GM18526 (cell line): ENCODE results near the gene AKAP13.

ENCODE experiments used
- POLR2A ChIP-seq: IDR thresholded peaks from 3 replicates; pipeline ENCODE4 v1.6.1; 2011; ENCODE audit not compliant: insufficient read length; ENCODE audit errors: extremely low read depth

Gene AKAP13

DNA sequence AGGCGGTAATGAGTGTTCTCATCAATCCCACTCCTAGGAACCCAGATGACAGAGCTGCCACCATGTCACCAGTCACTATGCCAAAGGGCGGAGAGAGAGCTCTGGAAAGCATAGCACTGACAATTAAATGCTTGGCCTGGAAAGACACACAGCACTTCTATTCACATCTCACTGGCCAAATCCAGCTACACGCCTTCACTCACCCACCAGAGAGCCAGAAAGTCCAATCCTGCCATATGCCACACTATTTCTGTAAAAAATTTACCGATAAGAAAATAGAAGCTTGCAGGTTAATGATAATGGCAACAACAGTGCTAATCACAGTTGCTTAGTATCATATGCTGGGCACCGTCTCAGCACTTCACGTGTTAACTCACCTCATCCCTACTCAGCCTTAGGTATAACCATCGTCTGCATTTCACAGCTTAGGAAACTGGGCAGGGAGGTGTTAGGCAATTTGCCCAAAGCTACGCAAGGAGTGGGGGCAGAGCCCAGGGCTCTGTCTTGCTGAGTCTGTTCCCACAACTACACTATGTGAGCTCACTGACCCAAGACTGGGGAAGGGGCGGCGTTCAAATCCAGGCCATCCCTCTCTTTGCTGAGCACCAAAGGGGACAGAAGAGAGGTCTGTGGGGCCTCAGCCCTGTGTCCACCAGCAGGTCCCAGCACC is 397.8 kb downstream of the AKAP13 start:
- TF ChIP-seq POLR2A: no peak

DNA sequence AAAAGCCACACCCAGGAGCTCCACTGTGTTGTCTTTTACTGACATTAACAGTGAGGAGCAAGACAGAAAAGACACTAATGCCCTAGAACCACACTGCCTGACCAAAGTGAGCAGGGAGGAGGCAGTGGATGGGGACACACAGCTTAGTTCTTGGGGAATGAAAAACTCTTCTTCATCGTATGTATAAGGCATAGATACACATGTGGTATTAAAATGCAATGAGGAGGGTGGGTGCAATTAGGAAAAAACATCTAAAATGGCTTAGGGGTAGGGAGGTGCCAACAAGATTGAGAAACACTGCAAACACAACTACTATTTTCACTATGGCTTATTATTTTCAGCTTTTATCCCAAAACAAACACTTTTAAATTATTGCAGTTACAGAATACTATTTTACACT is 398.8 kb downstream of the AKAP13 start:
- TF ChIP-seq POLR2A: no peak

DNA sequence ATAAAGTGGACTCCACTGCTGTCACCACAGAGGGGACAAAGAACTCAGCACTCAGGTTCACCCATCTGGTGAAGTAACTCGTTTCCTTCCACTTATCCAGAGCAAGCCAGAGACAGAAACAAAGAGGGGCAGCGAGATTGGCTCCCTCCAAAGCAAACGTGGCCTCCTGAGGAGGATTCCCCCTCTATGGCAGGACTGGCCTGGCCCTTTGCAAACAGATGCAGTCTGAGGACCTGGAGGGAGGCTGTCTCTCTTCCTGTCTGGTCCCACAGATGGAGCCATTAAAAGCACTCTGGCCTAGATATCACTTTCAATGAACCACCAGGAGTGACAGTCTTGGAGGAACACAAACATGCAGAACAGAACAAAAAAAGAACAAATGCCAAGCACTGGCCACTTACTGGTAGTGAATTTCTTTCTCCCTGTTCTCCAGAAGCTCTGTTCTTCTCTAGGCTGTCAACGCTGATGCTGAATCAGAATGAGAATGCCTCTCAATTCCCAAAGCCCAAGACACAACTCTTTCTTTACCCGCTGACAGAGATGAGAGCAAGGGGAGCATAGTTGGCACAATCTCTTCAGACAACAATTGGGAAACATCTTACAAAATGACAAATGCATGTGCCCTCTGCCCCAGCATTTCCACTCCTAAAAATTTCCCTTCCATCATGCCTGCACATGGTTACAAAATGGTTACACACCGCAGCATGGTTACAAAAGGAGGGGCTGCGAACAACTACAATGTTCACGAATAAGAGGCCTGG is 400.0 kb downstream of the AKAP13 start:
- no peak for TF ChIP-seq POLR2A

DNA sequence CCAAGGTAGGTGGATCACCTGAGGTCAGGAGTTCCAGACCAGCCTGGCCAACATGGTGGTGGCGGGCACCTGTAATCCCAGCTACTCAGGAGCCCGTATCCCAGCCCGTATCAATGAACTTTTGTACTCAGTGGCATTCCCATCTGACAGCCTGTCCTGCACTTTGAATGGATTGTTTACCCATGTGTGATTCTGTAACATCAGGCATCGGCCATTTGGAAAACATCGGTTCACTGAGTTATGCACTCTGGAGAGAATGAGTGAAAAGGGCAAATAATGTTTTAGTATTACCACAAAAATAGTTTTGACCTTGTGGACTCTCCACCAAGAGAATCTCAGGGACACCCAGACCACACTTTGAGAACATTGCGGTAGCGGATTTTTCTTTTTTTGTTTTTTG is 400.7 kb downstream of the AKAP13 start:
- no peak for TF ChIP-seq POLR2A

DNA sequence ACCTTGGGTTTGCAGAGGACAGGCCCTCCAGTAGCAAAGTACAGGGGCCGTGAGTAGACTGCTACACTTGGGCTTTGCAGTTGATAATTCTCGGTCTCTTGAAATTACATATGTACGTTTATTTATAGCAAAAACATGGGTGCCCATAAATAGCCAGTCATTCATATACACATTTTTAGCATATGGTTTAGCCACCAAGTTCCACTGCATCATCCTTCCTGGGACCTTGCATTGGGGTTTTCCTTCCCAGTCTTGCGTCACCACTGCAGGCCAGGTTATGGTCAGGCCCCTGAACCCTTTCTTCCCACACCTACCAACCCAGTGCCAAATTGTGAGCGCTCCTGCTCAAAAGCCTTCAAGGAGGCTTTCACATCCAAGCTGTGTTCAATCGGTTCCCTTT is 401.7 kb downstream of the AKAP13 start:
- TF ChIP-seq POLR2A: no peak

DNA sequence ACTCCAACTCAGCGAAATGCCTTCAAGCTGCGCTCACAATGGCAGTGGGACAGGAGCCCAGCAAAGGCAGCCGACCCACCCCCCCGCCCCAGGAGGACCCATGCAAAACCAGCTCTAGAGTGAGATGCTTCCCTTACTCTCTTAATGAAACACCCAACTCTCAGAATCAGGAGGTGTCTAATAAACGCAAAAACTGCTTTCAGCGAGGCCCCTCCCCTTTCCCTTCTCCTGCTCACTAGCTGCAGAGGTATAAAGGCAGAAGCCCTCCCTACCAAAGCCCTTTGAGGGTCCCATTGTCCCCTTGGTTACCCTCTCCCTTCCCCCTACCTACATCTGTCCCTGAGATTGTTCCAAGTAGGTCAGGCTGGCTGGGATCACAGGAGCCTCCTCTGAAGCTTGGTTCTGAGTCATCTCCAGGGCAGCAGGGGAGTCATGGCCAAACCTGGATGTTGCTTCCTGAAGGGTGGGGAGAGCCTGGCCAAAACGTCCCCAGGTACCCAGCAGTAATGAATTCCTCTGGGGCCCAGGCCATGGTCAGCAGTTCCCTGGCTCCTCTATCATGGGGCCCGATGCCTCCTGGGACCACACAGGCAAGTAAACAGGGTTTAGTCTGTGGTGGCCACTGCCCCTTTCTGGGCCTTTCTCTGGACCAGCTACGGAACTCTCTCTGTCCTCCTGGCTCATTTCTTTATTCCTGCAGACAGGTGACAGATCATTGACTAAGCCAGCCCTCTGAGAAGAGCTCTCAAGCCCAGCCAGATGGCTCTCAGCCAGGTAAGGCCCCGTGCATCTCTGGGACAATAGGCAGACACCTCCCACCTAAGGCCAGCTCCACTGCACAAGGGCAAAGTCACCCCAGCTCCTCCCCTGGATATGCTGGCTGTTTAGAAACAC is 405.7 kb downstream of the AKAP13 start:
- TF ChIP-seq POLR2A: no peak

DNA sequence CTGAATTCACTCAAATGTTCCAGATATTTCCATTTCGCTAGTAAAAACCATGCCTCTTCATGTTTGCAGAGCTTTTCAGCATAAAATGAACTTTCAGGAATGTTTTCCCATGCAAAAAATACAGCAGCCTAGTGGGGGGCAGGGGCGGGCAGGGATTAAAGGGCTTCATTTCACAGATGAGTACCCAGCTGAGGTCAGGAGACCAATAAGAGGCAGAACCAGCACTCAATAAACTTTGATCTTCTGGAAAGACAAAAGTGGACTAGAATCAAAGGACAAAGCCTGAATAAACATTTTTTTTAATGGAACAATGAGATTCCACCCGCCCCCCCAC is 406.3 kb downstream of the AKAP13 start:
- TF ChIP-seq POLR2A: no peak

DNA sequence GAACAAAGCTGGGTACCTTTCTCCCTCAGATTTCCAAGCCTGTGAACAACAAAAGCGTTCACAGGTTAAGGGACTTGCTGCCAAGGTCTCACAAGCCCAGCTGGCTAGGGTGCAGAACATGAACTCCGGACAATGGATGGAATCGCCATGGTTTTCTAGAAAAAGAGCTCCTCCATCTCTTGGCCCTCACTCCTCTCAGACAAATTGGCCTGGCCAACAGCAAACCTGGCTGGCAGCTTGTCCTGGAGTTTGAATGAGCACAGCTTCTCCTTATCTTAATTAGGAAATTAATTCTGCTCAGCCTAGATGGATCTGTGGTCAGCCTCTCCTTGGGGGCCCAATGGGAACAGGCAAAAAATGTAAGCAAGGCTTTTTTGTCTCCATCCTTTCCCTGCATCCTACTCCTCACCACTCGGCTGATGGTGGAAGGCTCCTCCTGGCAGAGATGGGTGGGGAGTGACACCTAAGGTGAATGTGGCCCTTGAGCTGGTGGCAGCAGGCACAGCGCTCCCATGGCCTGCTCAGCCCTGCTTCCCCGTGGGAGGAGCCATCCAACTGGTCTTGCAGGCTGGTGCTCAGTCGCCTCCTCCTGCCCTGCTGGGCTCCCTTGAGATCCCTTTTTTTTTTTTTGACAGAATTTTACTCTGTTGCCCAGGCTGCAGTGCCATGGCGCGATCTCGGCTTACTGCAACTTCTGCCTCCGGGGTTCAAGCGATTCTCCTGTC is 408.5 kb downstream of the AKAP13 start:
- no peak for TF ChIP-seq POLR2A

DNA sequence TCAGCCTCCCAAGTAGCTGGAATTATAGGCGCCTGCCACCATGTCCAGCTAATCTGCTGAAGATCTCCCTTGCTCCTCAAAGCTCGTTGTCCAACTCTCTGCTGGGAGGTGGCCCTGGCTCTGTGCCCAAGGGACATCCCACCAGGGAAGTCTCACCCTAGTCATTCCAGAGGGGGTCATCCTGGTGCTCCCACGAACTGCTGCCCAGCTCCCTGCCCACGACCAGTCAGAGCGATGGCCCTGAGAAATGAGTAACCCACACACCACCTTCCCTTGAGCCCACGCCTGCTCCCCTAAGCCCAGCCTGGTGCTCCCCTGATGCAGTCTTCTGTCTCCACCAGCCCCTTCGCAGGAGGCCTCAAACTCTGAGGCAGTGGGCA is 409.1 kb downstream of the AKAP13 start:
- no peak for TF ChIP-seq POLR2A

DNA sequence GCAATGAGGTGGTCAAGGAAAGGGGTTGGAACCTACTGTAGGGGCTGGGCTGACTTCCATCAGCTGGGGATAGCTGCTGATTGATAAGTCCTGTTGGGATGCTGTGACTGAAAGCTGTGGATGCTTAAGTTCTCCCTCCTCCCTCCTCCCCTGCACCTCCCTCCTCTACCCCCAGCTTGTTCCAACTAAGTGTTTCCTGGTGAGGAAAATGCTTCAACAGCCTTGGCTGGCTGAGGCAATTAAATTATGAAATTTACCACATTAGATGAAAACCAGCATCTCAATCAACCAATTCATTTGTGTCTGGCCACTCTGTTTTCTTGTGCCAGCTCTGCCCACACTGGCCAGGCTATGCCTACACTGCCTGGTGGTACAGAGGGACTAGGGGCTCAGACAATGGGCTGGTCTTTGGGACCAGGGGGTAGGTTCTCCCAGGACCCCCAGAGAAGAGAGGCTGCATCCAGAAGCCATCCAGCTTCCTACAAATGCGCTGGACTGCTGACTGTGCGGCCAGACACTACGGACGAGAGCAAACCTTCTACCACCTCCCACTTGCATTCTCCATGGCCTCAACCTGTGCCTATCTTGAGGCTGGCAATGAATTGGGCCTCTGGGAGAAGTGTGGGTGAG is 411.8 kb downstream of the AKAP13 start:
- TF ChIP-seq POLR2A: no peak

DNA sequence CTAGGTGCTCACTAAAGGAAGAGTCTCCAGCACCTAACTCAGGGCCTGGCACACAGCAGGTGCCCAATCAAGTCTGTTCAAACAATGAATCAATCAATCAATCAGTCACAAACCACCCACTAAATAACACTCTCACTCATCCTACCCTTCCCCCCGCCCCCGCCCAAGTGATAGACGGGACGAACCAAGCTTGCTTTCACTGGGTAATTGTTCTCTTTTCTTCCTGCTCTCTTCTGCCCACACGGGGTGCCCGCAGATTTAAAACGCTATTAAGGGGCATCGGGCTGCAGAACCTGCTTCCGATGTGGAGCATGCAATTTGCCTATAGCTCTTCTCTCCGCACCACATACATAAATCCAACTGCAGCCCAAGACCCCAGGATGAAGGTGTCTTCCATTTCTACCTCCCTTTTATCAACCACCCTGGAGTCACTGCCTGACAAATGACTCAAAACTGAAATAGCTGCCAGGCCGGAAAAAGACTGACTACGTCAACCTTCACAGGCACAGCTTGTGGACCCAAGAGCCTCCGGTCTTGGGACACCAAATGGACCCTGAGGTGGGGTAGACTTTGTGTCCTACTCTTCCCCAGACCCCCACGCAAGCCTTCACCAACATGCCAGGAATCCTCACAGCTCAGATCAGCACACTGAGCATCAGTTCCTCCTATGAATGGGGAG is 412.6 kb downstream of the AKAP13 start:
- no peak for TF ChIP-seq POLR2A

DNA sequence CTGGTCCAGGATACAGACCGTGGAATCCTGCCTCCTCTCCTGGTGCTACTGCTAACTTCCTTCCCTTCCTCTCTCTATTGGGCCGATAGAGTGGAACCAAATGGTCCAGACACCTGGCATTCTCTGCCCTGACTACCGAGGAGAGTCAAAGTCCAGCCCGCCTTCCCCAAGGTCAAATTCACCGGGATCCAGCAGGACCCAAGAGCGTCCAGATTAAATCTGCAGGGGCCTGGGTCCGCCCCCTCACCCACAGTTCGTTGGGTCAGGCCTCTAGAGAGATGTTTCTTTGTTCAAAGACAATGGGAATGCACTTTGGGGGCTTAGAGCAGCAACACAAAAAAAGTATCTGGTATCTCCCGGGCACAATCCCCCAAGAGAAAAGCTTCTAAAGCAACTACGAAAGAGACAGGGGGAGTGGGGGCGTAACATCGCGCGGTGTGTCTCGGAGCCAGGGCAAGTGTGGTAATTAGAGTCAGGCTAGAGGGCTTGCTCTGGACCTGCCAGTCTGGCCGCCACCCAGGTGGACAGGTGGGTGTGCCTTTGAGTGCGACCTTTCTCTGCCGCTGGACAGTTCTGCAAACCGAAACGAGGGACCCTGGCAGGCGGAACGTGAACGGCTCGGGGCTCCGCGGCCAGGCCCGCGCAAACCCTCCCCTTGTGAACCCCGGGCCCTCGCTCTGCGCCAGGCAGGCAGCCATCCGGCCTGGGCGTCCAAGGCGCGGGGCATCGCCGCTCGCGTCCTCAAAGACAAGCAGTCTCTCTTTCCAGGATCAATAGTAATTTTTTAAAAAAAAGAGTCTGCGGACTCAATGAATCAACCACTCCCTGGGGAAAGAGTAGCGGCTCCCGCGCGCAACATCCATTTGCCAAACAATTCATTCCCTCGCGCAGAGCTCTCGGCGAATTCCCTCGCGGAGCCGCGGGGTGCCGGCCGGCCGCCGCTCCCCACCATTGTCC is 413.5 kb downstream of the AKAP13 start:
- TF ChIP-seq POLR2A: no peak

DNA sequence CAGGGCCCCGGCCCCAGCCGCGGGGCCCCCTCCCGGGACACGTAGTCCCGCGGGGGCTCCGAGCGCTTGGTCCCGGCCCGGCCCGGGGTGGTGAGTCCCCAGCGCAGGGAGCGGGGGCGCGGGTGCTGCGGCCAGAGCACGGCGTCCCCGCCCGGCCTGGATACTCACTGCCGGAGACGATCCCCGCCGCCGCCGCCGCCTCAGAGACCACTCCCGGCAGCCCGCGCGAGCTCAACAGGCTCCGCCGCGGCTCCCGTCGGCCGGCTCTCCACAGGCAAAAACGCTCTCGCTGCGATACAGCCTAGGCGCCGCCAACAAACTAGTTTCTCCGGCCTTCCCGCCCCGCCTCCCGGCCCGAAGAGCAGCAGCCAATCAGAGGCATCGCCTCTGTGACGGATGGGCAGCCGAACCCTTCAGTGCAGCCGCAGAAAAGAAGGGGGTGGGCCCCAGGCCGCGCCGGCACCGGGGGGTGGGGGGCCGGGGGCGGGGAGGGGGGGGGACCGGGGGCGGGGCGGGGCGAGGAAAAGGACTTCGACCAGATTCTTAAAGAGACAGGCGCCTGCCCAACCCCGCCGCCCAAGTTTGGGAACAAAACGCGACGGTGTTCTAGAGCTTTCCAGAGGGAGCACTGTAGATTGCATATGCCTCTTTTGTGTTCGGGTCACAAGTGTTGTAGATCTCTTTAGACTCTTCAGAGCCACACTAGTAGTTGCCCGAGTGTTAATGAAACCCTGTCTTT is 414.4 kb downstream of the AKAP13 start, which contains the start of gene KLHL25:
Gene KLHL25, minus strand, starts transcription at position 328 of the 739 bp plus-strand sequence. CDS start 25,115 bp downstream, outside the sequence.
- TF ChIP-seq POLR2A: peak; percentile 72
